ENCODE data around the gene ARSB.

ARSB gene

GRCh38 chr5:78760366-78760765 is 224.7 kb downstream of the ARSB start:
- no peak for DNase-seq
- Histone ChIP-seq H3K36me3 (no peaks in the 10 kb centered on the region), H3K9me3 (ENCODE audit: severe bottlenecking) (no peaks in the 10 kb centered on the region), H3K27ac (no peak overlapping the region), H3K4me3 (ENCODE audit: low read depth, low read length) (no peak overlapping the region), H3K27me3 (ENCODE audit: insufficient read depth, low read depth, severe bottlenecking) (no peaks in the 10 kb centered on the region)
- no peak for TF ChIP-seq CTCF (IDR thresholded peaks at IDR 0.05; ENCODE audit: low read depth, low read length)

DNA sequence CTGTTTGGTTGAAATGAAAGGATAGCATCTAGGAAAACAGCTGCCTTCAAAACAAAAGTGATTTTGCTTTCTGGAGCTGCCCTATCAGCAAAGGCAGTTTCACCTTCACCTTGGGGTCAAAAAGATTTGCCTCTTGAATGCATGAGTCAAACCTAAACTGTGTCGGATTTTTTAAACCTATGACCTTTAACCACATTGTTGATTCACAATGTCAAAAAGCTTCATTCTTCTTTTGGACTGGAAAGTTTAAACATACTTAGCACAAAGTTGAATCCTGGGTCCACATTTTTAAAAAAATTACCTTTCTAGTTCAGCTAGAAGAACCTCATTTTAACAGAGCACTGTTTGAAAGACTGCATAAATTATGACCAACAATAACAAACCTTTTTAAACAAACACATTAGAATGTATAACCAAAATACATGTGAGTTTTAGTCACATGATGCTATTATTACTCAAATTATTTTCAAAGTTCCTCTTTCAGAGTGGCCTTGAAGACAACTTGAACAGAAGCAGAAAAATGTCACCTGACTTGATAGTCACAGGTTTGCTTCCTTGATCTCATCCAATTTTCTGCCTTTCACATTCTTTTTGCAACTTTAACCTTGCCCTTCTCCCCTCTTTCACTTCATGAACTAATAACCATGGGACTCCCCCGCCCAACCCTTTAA is 226.8 kb downstream of the ARSB start:
- Histone ChIP-seq H3K9me3 (ENCODE audit: severe bottlenecking) (no peaks in the 10 kb centered on the region), H3K36me3 (no peaks in the 10 kb centered on the region), H3K27ac (no peak overlapping the region), H3K4me3 (ENCODE audit: low read depth, low read length) (no peak overlapping the region), H3K27me3 (ENCODE audit: insufficient read depth, low read depth, severe bottlenecking) (no peaks in the 10 kb centered on the region)
- DNase-seq, result no peak
- no peak for TF ChIP-seq CTCF (IDR thresholded peaks at IDR 0.05; ENCODE audit: low read depth, low read length)

GRCh38 chr5:78757269-78758053 is 227.6 kb downstream of the ARSB start:
- H3K4me3 ChIP-seq (ENCODE audit: low read depth, low read length), result no peak overlapping the region
- DNase-seq, result no peak

DNA sequence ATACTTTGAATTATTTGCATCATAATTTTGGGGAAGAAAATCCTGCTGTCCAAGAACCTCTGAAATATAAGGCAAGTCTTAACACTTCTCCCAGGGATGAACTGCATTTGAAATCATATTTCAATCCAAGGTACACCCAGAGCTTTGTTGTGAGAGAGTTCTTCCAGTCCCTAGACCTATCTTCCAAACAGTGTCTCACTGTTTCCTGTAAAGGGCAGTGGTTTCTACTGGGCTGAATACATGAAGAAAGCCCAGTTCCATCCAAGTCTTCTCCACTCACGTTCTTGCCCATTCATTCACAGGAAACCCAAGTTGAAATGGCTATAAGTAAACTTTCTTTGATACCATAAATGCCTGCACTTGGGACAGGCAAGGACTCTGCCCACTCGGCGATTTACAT is 228.3 kb downstream of the ARSB start:
- no peak for TF ChIP-seq CTCF (IDR thresholded peaks at IDR 0.05; ENCODE audit: low read depth, low read length)
- Histone ChIP-seq H3K27ac (no peak overlapping the region), H3K9me3 (ENCODE audit: severe bottlenecking) (no peaks in the 10 kb centered on the region), H3K36me3 (no peaks in the 10 kb centered on the region), H3K4me3 (ENCODE audit: low read depth, low read length) (no peak overlapping the region), H3K27me3 (ENCODE audit: insufficient read depth, low read depth, severe bottlenecking) (no peaks in the 10 kb centered on the region)
- DNase-seq, result no peak

More at GRCh38 chr5:78757269-78758053, 227.6 kb downstream of the ARSB start:
- Histone ChIP-seq H3K27me3 (ENCODE audit: insufficient read depth, low read depth, severe bottlenecking) (no peaks in the 10 kb centered on the region), H3K36me3 (no peaks in the 10 kb centered on the region), H3K27ac (no peak overlapping the region), H3K9me3 (ENCODE audit: severe bottlenecking) (no peaks in the 10 kb centered on the region)
- TF ChIP-seq CTCF (IDR thresholded peaks at IDR 0.05; ENCODE audit: low read depth, low read length), result no peak

- no peak overlapping the region for H3K27ac ChIP-seq
- no peaks in the 10 kb centered on the region for H3K9me3 ChIP-seq (ENCODE audit: severe bottlenecking)
These were observed 229.2 kb downstream of the ARSB start for GRCh38 chr5:78755822-78756429.

More at GRCh38 chr5:78755822-78756429, 229.2 kb downstream of the ARSB start:
- H3K4me3 ChIP-seq (ENCODE audit: low read depth, low read length), result no peak overlapping the region
- TF ChIP-seq CTCF (IDR thresholded peaks at IDR 0.05; ENCODE audit: low read depth, low read length), result no peak
- no peaks in the 10 kb centered on the region for H3K36me3 ChIP-seq
- H3K27me3 ChIP-seq (ENCODE audit: insufficient read depth, low read depth, severe bottlenecking), result no peaks in the 10 kb centered on the region
- DNase-seq, result no peak

All from WERI-Rb-1 (cell line).